HCT116 (cell line): ENCODE results near the gene WHRN. TPM values are rescaled to one million over a fixed set of nuclear protein-coding genes. Genes with fewer than 3 reads are reported as not detected.

ENCODE experiments used
- ATAC-seq: fragments of 200-7000 bp; cut with Tn5 transposase; 2 replicates; pipeline ENCODE4 v1.9.1; 2020; ENCODE audit warnings: mild to moderate bottlenecking, moderate library complexity
- BruUV-seq: library from RNA; stranded (reverse); fragments of 400-500 nt; replicated peaks from 2 replicates; lab custom pipeline; 2021; lab: Mats Ljungman, UMichigan
- CTCF ChIA-PET: fragments of 300-600 bp; sonication (Branson Sonifier 250); formaldehyde crosslinking; loops from one replicate; lab custom pipeline; 2021; ENCODE audit warnings: antibody characterized with exemption; lab: Charles Lee
- POLR2A ChIA-PET: fragments of 300-600, 350-600 bp; sonication (Branson Sonifier 250); formaldehyde crosslinking; loops from one replicate; lab custom pipeline; 2021; ENCODE audit warnings: antibody characterized with exemption; lab: Charles Lee
- RAD21 ChIA-PET, 2 experiments: fragments of 300-600 bp; sonication (Branson Sonifier 250); formaldehyde crosslinking; loops; one replicate each; lab custom pipeline; 2023; ENCODE audit warnings: low total read pairs in 2 of 2; ENCODE audit not compliant: uncharacterized antibody in 2 of 2, unreplicated experiment in 2 of 2, low non-redundant PET in 1 of 2; lab: Charles Lee
- DNase-seq: peaks from one replicate; pipeline ENCODE4 v3.0.0-alpha.2; 2010; ENCODE audit warnings: low read depth, low spot score
- H2AFZ ChIP-seq: fragments of 200-600 bp; shearing (Covaris generic), sonication (generic); 2 replicates; pipeline ENCODE4 v1.6.1; 2017; ENCODE audit warnings: low read depth, mixed run types, mixed read lengths, antibody characterized with exemption, low read length; ENCODE audit not compliant: poor library complexity, severe bottlenecking
- H3K27ac ChIP-seq: 2 replicates; pipeline ENCODE4 v1.5.1; 2012; ENCODE audit warnings: low read depth, low read length
- H3K27me3 ChIP-seq: fragments of 200-600 bp; sonication (generic); 2 replicates; pipeline ENCODE4 v1.6.1; 2016; ENCODE audit warnings: mixed run types, low read length, mixed read lengths; ENCODE audit not compliant: insufficient read depth
- H3K36me3 ChIP-seq, 2 experiments: fragments of 200-500 bp in 1 of 2; fragments of 200-600 bp in 1 of 2; sonication (Bioruptor generic) in 1 of 2; sonication (generic) in 1 of 2; 2 replicates each; pipeline versions ENCODE4 v1.5.1 to v1.6.1; 2014 to 2016; ENCODE audit warnings: low read length in 2 of 2, inconsistent platforms in 1 of 2, mixed read lengths in 1 of 2, mixed run types in 1 of 2; ENCODE audit not compliant: insufficient read depth in 2 of 2, control insufficient read depth in 1 of 2
- H3K4me1 ChIP-seq, 2 experiments: fragments of 200-600 bp in 1 of 2; sonication (generic) in 1 of 2; 2 replicates each; pipeline versions ENCODE4 v1.5.1 to v1.6.1; 2012 to 2017; ENCODE audit warnings: low read length in 2 of 2, inconsistent platforms in 1 of 2, mild to moderate bottlenecking in 1 of 2, mixed read lengths in 1 of 2, mixed run types in 1 of 2, moderate library complexity in 1 of 2; ENCODE audit not compliant: insufficient read depth in 2 of 2, control insufficient read depth in 1 of 2
- H3K4me2 ChIP-seq: fragments of 200-600 bp; sonication (generic); 2 replicates; pipeline ENCODE4 v1.6.1; 2017; ENCODE audit warnings: mixed run types, low read length, mixed read lengths
- H3K4me3 ChIP-seq, 2 experiments: fragments of 200-600 bp in 1 of 2; sonication (generic) in 1 of 2; replicated peaks in 1 of 2; 2 replicates each; pipeline ENCODE4 v1.5.1; 2011 to 2016; ENCODE audit warnings: low read length in 2 of 2, control low read depth in 1 of 2, low read depth in 1 of 2, mild to moderate bottlenecking in 1 of 2, mixed read lengths in 1 of 2, mixed run types in 1 of 2
- H3K79me2 ChIP-seq: fragments of 200-600 bp; sonication (generic); 2 replicates; pipeline ENCODE4 v1.6.1; 2017; ENCODE audit warnings: mild to moderate bottlenecking, mixed run types, low read length, moderate library complexity, mixed read lengths; ENCODE audit not compliant: insufficient read depth
- H3K9ac ChIP-seq: fragments of 200-600 bp; sonication (generic); 2 replicates; pipeline ENCODE4 v1.6.1; 2016; ENCODE audit warnings: low read length, mixed read lengths
- H3K9me2 ChIP-seq: fragments of 200-600 bp; sonication (generic), shearing (Covaris generic); 2 replicates; pipeline ENCODE4 v1.6.1; 2017; ENCODE audit warnings: mixed run types, mild to moderate bottlenecking, moderate library complexity; ENCODE audit not compliant: insufficient read depth
- H3K9me3 ChIP-seq, 2 experiments: fragments of 200-500 bp in 1 of 2; fragments of 200-600 bp in 1 of 2; sonication (Bioruptor generic) in 1 of 2; sonication (generic) in 1 of 2; 2 replicates each; pipeline ENCODE4 v1.6.1; 2014 to 2017; ENCODE audit warnings: low read length in 2 of 2, mixed read lengths in 2 of 2, inconsistent platforms in 1 of 2, low read depth in 1 of 2, mild to moderate bottlenecking in 1 of 2, mixed run types in 1 of 2, moderate library complexity in 1 of 2; ENCODE audit not compliant: control insufficient read depth in 1 of 2, insufficient read depth in 1 of 2
- H4K20me1 ChIP-seq: fragments of 200-600 bp; sonication (generic), shearing (Covaris generic); 2 replicates; pipeline ENCODE4 v1.6.1; 2017; ENCODE audit warnings: mixed run types, mild to moderate bottlenecking, moderate library complexity; ENCODE audit not compliant: insufficient read depth
- CBX3 ChIP-seq: IDR thresholded peaks from 2 replicates; pipeline ENCODE4 v1.6.1; 2012; ENCODE audit warnings: low read depth
- EGR1 ChIP-seq: IDR thresholded peaks from 2 replicates; pipeline ENCODE4 v1.6.1; 2012; ENCODE audit warnings: low read depth
- ELF1 ChIP-seq: IDR thresholded peaks from 2 replicates; pipeline ENCODE4 v1.6.1; 2012; ENCODE audit warnings: low read depth, borderline replicate concordance
- EZH2phosphoT487 ChIP-seq: fragments of 200-600 bp; IDR thresholded peaks from 2 replicates; pipeline ENCODE4 v1.6.1; 2018; ENCODE audit warnings: antibody characterized with exemption, borderline replicate concordance
- FOSL1 ChIP-seq: IDR thresholded peaks from 2 replicates; pipeline ENCODE4 v1.6.1; 2012; ENCODE audit warnings: low read depth
- JUND ChIP-seq: IDR thresholded peaks from 2 replicates; pipeline ENCODE4 v1.6.1; 2012
- POLR2A ChIP-seq: IDR thresholded peaks from 2 replicates; pipeline ENCODE4 v1.7.0; 2011; ENCODE audit warnings: borderline replicate concordance; ENCODE audit not compliant: insufficient read depth, insufficient read length; ENCODE audit errors: extremely low read depth
- POLR2AphosphoS5 ChIP-seq: IDR thresholded peaks from 2 replicates; pipeline ENCODE4 v1.6.1; 2011; ENCODE audit warnings: mild to moderate bottlenecking, low read depth, low read length, moderate library complexity
- SIN3A ChIP-seq: IDR thresholded peaks from 2 replicates; pipeline ENCODE4 v1.6.1; 2012; ENCODE audit warnings: low read depth
- SP1 ChIP-seq: IDR thresholded peaks from 2 replicates; pipeline ENCODE4 v1.6.1; 2012; ENCODE audit warnings: low read depth
- ZFX ChIP-seq: fragments of 450-650 bp; IDR thresholded peaks from 2 replicates; pipeline ENCODE4 v1.6.1; 2017
- ZNF274 ChIP-seq: fragments of 200-500 bp; sonication (Bioruptor generic); IDR thresholded peaks from 2 replicates; pipeline ENCODE4 v1.6.1; 2014; ENCODE audit warnings: mild to moderate bottlenecking, low read depth, low read length, inconsistent platforms
- intact Hi-C: fragments of 100-400 bp; cut with micrococcal nuclease; formaldehyde crosslinking; loops from 2 replicates; pipeline ENCODE4 v1.10.0; 2022
- total RNA-seq: library from RNA; stranded (reverse); gene quantifications from one replicate; pipeline ENCODE4 v1.2.1, GENCODE V29; 2021; ENCODE audit not compliant: unreplicated experiment
- TF ChIP-seq, protein P1 (sequence below): IDR thresholded peaks from 2 replicates; pipeline ENCODE4 v1.6.1; 2012
- TF ChIP-seq, protein P2 (sequence below), 3 experiments: fragments of 200-600 bp in 1 of 3; sonication (generic) in 1 of 3; IDR thresholded peaks in 2 of 3; conservative IDR thresholded peaks in 1 of 3; 2 replicates each; pipeline ENCODE4 v1.5.1; 2012 to 2017; ENCODE audit warnings: low read depth in 2 of 3, low read length in 2 of 3, antibody characterized with exemption in 1 of 3, borderline replicate concordance in 1 of 3, control low read depth in 1 of 3, mild to moderate bottlenecking in 1 of 3, mixed read lengths in 1 of 3, mixed run types in 1 of 3, moderate library complexity in 1 of 3; ENCODE audit not compliant: insufficient read depth in 1 of 3
- TF ChIP-seq, protein P3 (sequence below): IDR thresholded peaks from 2 replicates; pipeline ENCODE4 v1.6.1; 2012
- TF ChIP-seq, protein P4 (sequence below): IDR thresholded peaks from 2 replicates; pipeline ENCODE4 v1.6.1; 2011; ENCODE audit warnings: mild to moderate bottlenecking, low read length, moderate library complexity; ENCODE audit not compliant: insufficient replicate concordance; ENCODE audit errors: extremely low read depth

WHRN gene
- total RNA-seq, 1 experiment from 2014 or later, result 12.8 TPM

DNA sequence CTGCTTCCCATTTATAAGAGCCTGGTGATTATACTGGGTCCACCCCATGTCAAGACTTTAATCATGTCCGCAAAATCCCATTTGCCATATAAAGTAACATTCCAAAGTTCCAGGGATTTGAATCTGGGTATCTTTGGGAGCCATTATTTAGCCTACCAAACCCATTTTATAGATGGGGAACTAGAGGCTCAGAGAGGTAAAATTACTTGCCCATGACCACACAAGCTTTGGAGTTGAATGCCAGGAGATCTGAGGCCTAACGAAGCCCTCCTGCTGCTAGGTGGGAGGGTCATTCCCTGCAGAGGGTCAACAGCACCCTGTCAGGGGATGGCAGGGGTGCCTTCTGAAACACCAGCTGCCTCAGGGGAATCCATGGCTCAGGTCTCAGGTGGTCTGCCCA is 104.5 kb downstream of the WHRN start:
- DNase-seq (no peak), ATAC-seq (no peak)
- no peaks in the 10 kb centered on the region for H3K9me2 ChIP-seq
- CTCF ChIA-PET, result no interaction called here
- no peak overlapping the region for H3K27ac ChIP-seq
- no peak overlapping the region for H3K9ac ChIP-seq
- H4K20me1 ChIP-seq, result no peaks in the 10 kb centered on the region
- no peak for TF ChIP-seq EGR1
- no peak for TF ChIP-seq CBX3
- BruUV-seq, result no TSS peak
- H2AFZ ChIP-seq, result no peak overlapping the region
- no peaks in the 10 kb centered on the region for H3K27me3 ChIP-seq
- intact Hi-C loops, result no loop called here
- no peaks in the 10 kb centered on the region for H3K79me2 ChIP-seq
- no peaks in the 10 kb centered on the region for H3K9me3 ChIP-seq
- POLR2A ChIA-PET, result no interaction called here
- peaks cover 0 to 11% of the 10 kb centered on the region in 2 experiments; a peak in 3 of 4 replicates for H3K4me1 ChIP-seq
- RAD21 ChIA-PET, result no interaction called here
- no peak overlapping the region for H3K4me2 ChIP-seq
- H3K36me3 ChIP-seq, result no peaks in the 10 kb centered on the region
- no peak overlapping the region for H3K4me3 ChIP-seq

DNA sequence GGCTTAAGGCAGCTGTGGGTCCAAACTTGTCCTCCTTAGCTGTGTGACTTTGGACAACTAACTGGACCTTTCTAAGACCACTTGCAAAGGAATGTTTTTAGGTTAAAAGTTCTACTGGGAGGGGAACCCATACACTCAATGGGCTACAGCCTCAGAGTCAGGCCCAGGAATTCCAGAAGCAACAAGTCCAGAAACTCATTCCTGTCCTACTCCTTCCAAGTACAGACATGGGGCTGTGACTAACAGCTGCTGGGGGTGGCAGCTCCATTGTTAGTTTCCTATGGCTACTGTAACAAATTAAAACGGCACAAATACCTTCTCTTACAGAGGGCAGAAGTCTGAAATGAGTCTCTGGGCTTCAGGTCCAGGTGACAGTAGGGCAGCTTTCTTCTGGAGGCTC is 105.1 kb downstream of the WHRN start:
- no peaks in the 10 kb centered on the region for H3K9me3 ChIP-seq
- H3K79me2 ChIP-seq, result no peaks in the 10 kb centered on the region
- DNase-seq (no peak), ATAC-seq (no peak)
- no peaks in the 10 kb centered on the region for H3K36me3 ChIP-seq
- intact Hi-C loops, result no loop called here
- no TSS peak for BruUV-seq
- no peaks in the 10 kb centered on the region for H3K9me2 ChIP-seq
- no peaks in the 10 kb centered on the region for H4K20me1 ChIP-seq
- no peaks in the 10 kb centered on the region for H3K27me3 ChIP-seq
- RAD21 ChIA-PET, result no interaction called here
- CTCF ChIA-PET, result no interaction called here
- no peak overlapping the region for H3K27ac ChIP-seq
- no peak overlapping the region for H3K4me2 ChIP-seq
- POLR2A ChIA-PET, result no interaction called here
- no peak overlapping the region for H3K9ac ChIP-seq
- peaks cover 0 to 11% of the 10 kb centered on the region in 2 experiments; a peak in 3 of 4 replicates for H3K4me1 ChIP-seq
- no peak overlapping the region for H2AFZ ChIP-seq
- TF ChIP-seq ELF1 (no peak), CBX3 (no peak), SP1 (no peak), POLR2AphosphoS5 (no peak), SIN3A (no peak), EZH2phosphoT487 (no peak), POLR2A (no peak), ZFX (no peak), ZNF274 (no peak), FOSL1 (no peak), JUND (no peak)
- TF ChIP-seq, protein P1, sequence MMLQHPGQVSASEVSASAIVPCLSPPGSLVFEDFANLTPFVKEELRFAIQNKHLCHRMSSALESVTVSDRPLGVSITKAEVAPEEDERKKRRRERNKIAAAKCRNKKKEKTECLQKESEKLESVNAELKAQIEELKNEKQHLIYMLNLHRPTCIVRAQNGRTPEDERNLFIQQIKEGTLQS, result no peak
- TF ChIP-seq, protein P2, sequence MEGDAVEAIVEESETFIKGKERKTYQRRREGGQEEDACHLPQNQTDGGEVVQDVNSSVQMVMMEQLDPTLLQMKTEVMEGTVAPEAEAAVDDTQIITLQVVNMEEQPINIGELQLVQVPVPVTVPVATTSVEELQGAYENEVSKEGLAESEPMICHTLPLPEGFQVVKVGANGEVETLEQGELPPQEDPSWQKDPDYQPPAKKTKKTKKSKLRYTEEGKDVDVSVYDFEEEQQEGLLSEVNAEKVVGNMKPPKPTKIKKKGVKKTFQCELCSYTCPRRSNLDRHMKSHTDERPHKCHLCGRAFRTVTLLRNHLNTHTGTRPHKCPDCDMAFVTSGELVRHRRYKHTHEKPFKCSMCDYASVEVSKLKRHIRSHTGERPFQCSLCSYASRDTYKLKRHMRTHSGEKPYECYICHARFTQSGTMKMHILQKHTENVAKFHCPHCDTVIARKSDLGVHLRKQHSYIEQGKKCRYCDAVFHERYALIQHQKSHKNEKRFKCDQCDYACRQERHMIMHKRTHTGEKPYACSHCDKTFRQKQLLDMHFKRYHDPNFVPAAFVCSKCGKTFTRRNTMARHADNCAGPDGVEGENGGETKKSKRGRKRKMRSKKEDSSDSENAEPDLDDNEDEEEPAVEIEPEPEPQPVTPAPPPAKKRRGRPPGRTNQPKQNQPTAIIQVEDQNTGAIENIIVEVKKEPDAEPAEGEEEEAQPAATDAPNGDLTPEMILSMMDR (IDR thresholded peaks at IDR 0.05 in 2 of 3, conservative IDR thresholded peaks at IDR 0.05 in 1 of 3; ENCODE audit: borderline replicate concordance in 1 of 3, insufficient read depth in 1 of 3, low read depth in 2 of 3, low read length in 2 of 3), result no peak
- TF ChIP-seq, protein P3, sequence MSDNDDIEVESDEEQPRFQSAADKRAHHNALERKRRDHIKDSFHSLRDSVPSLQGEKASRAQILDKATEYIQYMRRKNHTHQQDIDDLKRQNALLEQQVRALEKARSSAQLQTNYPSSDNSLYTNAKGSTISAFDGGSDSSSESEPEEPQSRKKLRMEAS, result no peak
- TF ChIP-seq, protein P4, sequence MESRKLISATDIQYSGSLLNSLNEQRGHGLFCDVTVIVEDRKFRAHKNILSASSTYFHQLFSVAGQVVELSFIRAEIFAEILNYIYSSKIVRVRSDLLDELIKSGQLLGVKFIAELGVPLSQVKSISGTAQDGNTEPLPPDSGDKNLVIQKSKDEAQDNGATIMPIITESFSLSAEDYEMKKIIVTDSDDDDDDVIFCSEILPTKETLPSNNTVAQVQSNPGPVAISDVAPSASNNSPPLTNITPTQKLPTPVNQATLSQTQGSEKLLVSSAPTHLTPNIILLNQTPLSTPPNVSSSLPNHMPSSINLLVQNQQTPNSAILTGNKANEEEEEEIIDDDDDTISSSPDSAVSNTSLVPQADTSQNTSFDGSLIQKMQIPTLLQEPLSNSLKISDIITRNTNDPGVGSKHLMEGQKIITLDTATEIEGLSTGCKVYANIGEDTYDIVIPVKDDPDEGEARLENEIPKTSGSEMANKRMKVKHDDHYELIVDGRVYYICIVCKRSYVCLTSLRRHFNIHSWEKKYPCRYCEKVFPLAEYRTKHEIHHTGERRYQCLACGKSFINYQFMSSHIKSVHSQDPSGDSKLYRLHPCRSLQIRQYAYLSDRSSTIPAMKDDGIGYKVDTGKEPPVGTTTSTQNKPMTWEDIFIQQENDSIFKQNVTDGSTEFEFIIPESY, result no peak
- H3K4me3 ChIP-seq, result no peak overlapping the region
